ENCODE measurements around the gene CD200R1. TPM values are rescaled to one million over a fixed set of nuclear protein-coding genes. Genes with fewer than 3 reads are reported as not detected.

Gene CD200R1
- total and polyA plus RNA-seq, 2 of the 13 experiments (the other 11 are each of a cell fraction or from before 2014, with no cell fraction given), result 0.04 TPM; not detected in 1

DNA sequence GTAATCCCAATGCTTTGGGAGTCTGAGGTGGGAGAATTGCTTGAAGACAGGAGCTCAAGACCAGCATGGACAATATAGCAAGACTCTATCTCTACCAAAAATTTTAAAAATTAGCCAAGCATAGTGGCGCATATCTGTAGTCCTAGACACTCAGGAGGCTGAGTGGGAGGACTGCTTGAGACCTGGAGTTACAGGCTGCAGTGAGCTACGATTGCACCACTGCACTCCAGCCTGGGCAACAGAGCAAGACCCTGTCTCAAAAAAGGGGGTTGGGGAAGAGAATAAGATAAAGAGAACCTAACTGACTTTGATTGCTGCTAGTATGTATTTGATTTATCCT, 755 bp downstream of the CD200R1 start:
- 2% methylated on average over 2 of the region's 2 CpGs for WGBS (ENCODE audit: low lambda C conversion rate)
- H3K36me3 ChIP-seq (replicated peaks in 1 of 2; ENCODE audit: control insufficient read depth in 1 of 2, insufficient read depth in 2 of 2, low read length in 2 of 2), result no peaks in the 10 kb centered on the region
- ATAC-seq (no peak), DNase-seq (ENCODE audit: low spot score) (no peak), FAIRE-seq (no peak)
- H3K4me3 ChIP-seq (replicated peaks in 1 of 3; ENCODE audit: insufficient read depth in 1 of 3, low read depth in 2 of 3, low read length in 3 of 3), result no peak overlapping the region
- TF ChIP-seq, protein P1, sequence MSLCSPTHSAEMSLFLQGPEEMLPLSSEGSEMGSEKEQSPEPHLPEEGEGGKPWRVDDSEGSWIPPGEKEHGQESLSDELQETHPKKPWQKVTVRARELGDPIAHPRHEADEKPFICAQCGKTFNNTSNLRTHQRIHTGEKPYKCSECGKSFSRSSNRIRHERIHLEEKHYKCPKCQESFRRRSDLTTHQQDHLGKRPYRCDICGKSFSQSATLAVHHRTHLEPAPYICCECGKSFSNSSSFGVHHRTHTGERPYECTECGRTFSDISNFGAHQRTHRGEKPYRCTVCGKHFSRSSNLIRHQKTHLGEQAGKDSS (CRISPR knock-in tag; IDR thresholded peaks at IDR 0.05; ENCODE audit: borderline replicate concordance, low read depth), result no peak
- TF ChIP-seq ZKSCAN8 (CRISPR knock-in tag; IDR thresholded peaks at IDR 0.05; ENCODE audit: borderline replicate concordance) (no peak), NCOA1 (CRISPR knock-in tag; IDR thresholded peaks at IDR 0.05) (no peak), GPN1 (CRISPR knock-in tag; IDR thresholded peaks at IDR 0.05; ENCODE audit: borderline replicate concordance) (no peak), ZNF317 (CRISPR knock-in tag; IDR thresholded peaks at IDR 0.05) (no peak), ATF1 (CRISPR knock-in tag; IDR thresholded peaks at IDR 0.05) (no peak), PHF20 (CRISPR knock-in tag; IDR thresholded peaks at IDR 0.05) (no peak), MATR3 (CRISPR knock-in tag; IDR thresholded peaks at IDR 0.05) (no peak)
- TF ChIP-seq, protein P2, sequence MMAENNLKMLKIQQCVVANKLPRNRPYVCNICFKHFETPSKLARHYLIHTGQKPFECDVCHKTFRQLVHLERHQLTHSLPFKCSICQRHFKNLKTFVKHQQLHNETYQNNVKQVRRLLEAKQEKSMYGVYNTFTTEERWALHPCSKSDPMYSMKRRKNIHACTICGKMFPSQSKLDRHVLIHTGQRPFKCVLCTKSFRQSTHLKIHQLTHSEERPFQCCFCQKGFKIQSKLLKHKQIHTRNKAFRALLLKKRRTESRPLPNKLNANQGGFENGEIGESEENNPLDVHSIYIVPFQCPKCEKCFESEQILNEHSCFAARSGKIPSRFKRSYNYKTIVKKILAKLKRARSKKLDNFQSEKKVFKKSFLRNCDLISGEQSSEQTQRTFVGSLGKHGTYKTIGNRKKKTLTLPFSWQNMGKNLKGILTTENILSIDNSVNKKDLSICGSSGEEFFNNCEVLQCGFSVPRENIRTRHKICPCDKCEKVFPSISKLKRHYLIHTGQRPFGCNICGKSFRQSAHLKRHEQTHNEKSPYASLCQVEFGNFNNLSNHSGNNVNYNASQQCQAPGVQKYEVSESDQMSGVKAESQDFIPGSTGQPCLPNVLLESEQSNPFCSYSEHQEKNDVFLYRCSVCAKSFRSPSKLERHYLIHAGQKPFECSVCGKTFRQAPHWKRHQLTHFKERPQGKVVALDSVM (CRISPR knock-in tag; IDR thresholded peaks at IDR 0.05), result no peak
- no peak overlapping the region for H3K4me2 ChIP-seq (ENCODE audit: low read depth, low read length)
- H3K27ac ChIP-seq (ENCODE audit: extremely low read length, insufficient read depth, low read length), result no peak overlapping the region
- no TSS peak for BruUV-seq (replicated peaks)
- CTCF ChIA-PET (ENCODE audit: low intra/inter-chr PET ratio, low total read pairs), result no interaction called here
- in situ Hi-C loops (cut with HindIII; ENCODE audit: extremely low pct_ligation_motif_present, low pct_unique_long_range_greater_than_20kb) (no loop called here), intact Hi-C loops (cut with micrococcal nuclease; ENCODE audit: unreplicated experiment) (no loop called here)
- POLR2A ChIA-PET, result no interaction called here
- H2AFZ ChIP-seq (ENCODE audit: low read length), result no peak overlapping the region
- no peaks in the 10 kb centered on the region for H3K9me3 ChIP-seq (ENCODE audit: low read length)
- peaks cover 0 to 5% of the 10 kb centered on the region in 2 experiments; a peak in 1 of 5 replicates for H3K27me3 ChIP-seq (ENCODE audit: control insufficient read depth in 1 of 2, insufficient read depth in 2 of 2, low read length in 2 of 2)
- no peak overlapping the region for H3K9ac ChIP-seq (ENCODE audit: insufficient read depth, low read depth, low read length)
- no peaks in the 10 kb centered on the region for H3K79me2 ChIP-seq (ENCODE audit: insufficient read depth, low read length)
- H4K20me1 ChIP-seq (ENCODE audit: insufficient read depth, low read length), result no peaks in the 10 kb centered on the region
- no peaks in the 10 kb centered on the region for H3K4me1 ChIP-seq (ENCODE audit: insufficient read depth, low read length)

All from HepG2 (cell line).